ENCODE measurements around the gene FNIP1.
A peak's percentile ranks its signal among the peaks of the same experiment; 100 is the strongest.
"Not testable (repeated sequence)": the region's sequence is repeated elsewhere in the genome, so short reads cannot be mapped to it uniquely, and the experiment has no call there.

The FNIP1 gene

DNA sequence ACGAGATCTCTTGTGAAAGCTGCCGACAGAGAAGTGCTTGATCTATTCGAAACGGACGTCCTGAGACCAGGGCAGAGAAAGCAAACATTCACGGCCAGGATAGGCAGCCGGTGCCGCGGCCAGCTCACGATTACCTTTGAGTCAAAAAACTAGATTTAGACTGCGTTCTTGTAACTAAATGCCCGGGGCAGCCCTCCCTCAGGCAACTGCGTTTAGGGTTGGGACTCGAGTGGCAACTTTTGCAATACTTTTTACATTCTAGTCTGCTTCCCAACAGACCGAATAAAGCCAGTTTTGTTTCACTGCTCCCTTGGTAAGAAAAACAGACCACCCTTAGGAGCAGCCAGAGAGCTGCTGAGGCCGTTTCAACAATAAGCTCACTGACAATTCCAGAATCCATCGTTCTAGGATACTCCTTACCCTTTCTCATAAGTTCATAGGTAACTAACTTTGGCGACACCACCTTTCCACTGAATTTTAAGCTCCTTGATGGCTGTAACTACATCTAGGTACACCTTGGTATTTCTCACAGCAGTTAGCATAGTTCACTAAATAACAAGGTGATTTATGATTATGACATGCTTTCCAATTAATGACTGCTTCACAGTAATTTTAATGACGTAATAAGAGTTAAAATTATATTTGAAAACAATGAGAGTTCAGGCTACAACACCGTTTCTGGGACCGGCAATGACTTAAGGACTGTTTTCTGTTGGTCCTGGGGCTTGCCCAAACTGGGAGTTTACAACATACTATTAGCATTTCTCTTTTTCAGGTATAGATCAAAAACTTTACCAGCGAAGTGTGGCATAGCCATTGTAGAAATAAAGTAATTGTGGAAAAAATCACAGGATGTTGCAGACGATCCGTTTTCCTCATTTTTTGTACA lies 160.9 kb downstream of the FNIP1 start:
- peak in 1 of 5 donors; percentile 18 for DNase-seq

DNA sequence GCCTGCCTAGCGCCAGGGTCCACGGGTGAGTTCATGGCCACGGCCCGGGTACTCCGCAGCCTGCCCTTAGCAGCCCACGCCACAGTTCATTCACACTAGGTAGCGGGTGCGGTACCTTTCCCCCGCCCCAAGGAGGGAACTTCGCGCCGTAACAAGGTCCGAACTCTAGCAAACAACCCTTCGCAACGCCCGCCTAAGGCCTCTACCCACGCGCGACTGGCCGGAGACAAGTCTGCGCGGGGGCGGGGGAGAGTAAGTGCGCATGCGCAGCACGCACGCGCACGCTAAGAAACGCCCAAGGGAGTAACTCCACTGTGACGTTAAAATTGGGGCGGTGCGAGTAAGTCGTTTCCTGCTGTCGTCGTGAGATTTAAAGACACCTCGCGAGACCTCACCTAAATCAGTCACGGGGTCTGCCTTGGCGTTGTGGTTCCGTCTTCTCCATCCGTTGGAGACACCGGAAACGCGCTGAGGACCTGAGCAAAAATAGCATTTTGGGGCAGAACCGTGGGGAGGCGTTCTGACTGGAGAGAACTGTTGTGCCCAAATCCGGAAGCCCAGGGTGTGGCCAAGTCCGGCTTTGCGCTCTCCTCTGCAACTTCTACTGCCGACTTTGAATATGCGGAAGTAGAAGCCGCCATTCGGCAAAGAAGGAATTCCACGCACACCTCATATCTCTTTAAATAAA lies 161.7 kb downstream of the FNIP1 start, which contains the start of gene RAPGEF6:
Gene RAPGEF6, minus strand, starts transcription at position 234 of the 688 bp plus-strand sequence. Its CDS starts 199 bp downstream, at position 35.
- DNase-seq = peak; percentile 92 to 100 (median 97)

DNA sequence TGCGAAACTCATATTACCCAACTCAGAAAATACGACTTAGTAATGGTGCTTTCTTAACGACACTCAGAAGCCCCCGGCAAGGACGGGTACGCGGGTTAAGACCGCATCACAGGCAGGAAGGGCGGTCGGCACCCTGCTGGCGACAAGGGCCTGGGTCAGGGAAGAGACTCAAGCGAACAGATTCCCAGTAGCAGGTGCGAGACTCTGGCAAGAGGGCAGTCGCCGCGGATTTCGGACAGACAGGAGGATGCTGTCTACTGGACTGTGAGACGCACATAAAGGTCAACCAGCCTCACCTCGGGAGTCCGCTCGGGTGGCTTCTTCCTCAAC lies 162.2 kb downstream of the FNIP1 start:
- peak; percentile 38 to 78 (median 60) for DNase-seq

DNA sequence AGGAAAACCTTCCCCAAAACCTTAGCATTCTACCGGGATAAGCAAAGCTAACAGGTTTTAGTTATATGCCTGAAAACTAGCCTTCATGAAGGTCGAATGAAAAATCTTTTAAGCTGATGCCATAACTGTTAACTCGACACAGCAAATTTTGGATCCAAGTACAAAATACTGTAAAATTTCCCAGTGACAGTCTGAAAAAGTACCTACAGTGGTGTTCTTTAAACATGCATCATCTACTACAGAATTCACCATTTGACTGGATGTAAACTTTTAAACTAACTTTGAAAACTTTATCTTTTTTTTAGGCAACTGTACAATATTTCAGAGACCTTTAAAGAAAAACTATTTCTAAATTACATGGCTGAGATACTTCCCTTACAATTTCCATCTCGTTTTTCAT lies 162.6 kb downstream of the FNIP1 start:
- DNase-seq = no peak

DNA sequence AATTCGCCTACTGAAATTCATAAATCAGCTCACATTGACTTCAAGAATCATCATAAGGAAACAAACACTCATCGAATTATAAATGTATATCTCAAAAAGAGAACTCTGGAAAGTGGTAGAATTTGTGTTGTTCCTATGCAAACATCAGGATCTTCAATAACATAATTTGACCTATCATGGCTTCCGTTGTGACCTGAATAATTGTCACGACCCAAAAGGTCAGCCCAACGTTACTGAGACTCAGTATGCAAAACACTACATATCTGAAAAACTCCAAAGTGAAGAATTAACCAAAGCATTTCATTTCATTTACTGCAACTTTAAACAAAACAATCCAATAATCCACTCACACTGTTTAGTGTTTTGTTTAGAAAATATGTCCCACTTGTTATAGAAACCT lies 163.0 kb downstream of the FNIP1 start:
- peak in 1 of 5 donors; percentile 22 for DNase-seq

DNA sequence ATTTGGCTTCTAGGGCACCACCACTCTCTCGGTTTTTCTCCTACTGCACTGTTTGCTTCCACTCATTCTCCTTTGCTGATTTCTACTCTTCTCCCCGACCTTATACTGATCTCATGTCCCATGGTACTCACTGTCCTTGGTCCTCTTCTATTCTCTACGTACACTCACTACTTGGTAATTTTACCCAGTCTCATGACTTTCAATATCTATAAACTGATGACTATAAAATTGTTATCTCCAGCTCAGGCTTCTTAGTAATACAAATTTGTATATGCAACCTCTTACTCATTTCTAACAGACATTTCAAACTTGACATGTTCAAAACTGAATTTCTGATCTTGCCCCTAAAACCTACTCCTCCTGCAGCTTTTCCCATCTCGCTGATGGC lies 165.9 kb downstream of the FNIP1 start:
- no peak for DNase-seq

DNA sequence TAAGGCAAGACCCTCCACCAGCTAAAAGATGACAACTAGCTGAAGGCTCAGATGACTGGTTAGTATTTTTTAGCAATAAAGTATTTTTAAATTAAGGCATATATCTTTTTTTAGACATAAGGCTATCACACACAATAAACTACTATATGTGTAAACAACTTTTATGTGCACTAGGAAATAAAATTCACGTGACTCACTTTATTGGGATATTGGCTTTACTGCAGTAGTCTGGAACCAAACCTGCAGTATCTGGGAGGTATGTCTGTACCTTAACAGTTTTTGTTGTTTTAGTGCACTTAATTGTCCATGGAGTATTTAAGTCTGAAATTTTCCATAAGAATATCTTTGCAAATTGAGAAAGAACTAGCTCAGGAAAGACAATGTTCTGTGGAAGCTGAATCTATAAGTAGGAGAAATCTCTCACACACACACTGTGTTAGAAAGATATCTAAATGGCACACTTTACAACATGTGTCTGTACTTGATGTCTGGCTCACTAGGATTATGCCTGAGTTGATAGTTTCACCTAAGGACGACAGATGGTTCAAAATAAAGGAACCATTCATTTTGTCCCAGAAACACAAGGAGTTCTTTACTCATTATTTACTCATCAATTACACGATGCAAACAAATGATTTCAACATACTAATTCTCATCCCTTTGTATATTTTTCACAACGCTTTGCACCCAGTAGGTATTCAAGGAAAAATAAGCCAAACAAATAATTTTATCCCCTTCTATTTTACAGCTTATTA lies 166.4 kb downstream of the FNIP1 start:
- no peak for DNase-seq

DNA sequence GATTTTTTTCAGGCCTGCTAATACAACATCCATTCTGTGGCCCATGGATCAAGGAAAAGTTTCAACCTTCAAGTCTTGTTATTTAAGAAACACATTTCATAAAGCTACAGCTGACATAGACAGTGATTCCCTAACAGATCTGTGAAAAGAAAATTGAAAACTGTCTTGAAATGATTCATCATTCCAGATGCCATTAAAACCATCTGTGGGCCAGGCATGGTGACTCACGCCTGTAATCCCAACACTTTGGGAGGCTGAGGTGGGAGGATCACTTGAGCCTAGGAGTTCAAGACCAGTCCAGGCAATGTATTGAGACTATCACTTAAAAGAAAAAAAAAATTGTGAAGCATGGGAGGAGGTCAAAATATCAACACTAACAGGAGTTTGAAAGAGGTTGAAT lies 167.8 kb downstream of the FNIP1 start:
- no peak for DNase-seq

DNA sequence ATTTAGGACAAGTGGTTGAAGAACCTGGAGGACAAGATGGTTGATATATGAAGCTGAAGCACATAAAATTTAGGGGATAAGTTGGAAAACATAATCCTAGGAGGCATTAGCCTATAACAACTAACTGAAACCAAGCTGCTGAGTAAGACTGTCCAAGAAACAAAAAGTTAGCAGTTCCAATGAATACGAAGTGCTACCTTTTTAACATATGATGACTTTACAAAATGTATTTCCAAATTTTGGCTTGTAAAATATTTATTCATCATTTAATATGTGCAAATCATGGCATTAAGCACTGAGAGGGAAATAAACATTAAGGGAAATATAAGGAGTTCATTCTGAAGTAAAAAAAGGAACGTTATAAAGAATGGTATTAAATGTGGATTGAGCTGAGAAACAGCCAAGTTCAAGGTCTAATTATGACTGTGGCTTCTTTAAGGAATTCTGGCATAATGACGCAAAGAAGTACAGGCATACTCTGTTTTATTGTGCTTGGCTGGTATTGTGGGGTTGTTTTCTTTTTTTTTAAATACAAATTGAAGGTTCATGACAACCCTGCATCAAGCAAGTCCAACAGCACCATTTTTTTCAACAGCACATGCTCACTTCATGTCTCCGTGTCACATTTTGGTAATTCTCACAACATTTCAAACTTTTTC lies 169.5 kb downstream of the FNIP1 start:
- no peak for DNase-seq

DNA sequence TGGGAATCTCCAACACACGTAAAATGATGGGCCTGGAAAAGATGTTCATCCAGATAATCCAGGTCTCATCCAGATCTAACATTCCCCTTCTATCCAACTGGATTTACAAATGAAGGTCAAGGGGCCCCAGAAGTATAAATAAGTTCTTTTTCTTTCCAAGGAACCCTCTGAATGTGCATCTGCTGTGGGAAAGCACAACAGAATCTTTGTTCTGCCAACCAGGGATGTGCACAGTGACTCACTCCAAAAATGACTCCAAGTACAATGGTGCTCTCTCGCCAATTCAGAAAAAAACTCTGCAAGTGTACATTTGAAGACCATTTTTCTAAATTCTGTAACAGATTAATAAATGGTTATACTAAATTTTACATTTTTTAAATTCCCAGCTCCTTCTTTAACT lies 174.2 kb downstream of the FNIP1 start:
- no peak for DNase-seq

DNA sequence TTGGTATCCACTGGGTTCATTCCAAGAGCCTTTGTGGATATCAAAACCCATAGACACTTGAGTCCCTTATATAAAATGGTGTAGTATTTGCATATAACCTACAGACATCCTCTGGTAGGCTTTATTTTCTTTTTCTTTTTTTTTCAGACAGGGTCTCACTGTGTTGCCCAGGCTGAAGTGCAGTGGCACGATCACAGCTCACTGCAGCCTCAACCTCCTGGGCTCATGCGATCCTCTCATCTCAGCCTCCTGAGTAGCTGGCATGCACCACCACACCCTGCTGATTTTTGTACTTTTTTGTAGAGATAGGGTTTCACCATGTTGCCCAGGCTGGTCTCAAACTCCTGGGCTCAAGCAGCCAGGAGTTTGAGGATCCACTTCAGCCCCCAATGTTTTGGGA lies 175.7 kb downstream of the FNIP1 start:
- not testable (repeated sequence) for DNase-seq

DNA sequence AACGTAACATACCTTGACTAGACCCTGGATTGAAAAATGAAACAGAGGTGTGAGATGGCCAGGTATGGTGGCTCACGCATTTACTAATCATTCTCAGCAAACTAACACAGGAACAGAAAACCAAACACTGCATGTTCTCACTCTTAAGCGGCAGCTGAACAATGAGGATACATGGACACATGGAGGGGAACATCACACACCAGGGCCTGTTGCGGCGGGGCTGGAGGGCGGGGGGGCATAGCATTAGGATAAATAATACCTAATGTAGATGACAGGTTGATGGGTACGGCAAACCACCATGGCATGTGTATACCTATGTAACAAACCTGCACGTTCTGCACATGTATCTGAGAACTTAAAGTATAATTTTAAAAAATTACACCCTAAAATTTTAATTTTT lies 177.7 kb downstream of the FNIP1 start:
- no peak for DNase-seq

DNA sequence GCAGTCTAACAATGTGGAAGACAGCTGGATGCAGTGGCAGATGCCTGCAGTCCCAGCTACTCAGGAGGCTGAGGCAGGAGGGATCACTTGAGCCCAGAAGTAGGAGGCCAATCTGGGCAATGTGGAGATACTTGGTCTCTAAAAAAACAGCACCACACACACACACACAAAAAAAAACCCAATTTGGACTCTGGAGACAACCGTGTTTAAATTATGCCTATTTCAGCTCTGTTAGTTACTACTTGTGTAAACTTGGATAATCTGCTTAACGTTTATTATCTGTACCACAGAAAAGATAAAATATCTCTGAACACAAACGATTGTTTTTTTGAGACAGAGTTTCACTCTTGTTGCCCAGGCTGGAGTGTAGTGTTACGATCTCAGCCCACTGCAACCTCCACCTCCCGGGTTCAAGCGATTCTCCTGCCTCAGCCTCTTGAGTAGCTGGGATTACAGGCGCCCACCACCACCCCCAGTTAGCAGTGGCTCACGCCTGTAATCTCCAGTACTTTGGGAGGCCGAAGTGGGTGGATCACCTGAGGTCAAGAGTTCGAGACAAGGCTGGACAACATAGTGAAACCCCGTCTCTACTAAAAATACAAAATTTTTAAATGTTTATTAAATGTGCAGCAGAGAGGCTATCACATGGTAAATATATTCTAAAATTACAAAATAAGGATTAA lies 179.5 kb downstream of the FNIP1 start:
- no peak for DNase-seq

DNA sequence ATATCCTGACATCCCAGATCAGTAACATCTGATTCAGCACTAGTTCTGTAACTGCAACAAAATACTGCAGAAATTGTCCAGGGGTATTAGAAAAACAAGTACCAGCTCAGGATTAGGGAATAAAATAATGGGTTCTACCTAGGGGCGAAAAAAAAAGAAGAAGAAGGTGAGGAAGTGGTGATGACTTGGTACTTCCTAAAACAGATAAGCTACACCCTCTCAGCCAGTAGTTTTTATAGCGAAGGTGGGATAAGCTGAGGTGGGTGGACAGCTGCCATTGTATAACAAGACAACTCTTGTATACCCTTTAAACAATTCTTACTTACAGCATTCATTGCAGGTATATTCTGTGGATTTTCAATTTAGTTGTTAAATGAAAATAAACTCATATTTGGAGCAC lies 180.9 kb downstream of the FNIP1 start:
- DNase-seq = no peak

DNA sequence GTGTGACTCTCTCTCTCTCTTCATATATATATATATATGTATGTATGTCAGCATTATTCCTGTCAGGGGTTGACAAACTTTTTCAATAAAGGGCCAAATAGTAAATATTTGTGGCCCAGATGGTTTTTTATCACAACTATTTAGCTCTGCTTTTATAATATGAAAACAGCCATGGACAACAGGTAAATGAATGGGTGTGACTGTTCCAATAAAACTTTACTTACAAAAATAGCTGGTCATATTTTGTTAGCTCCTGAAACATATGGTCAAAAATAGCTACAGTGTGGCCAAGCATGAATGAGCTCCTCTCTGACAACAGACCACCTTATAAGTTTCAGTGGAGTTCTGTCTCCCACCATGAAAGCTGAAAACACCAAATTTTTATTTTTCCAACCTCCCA lies 183.4 kb downstream of the FNIP1 start:
- DNase-seq = no peak

DNA sequence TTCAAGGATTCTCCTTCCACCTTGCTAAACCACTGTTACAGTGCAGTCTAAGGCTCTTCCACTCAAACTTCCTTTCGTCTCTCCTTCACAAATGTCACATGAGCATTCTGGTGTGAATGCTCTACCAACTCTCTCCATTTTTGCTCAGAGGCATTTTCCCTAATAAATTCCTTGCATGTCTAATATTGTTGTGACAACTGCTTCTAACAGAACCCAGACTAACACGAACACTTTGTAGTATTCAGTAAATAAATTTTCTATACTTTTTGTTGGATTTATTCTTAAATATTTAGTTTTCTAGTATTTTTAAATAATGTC lies 185.8 kb downstream of the FNIP1 start:
- no peak for DNase-seq

DNA sequence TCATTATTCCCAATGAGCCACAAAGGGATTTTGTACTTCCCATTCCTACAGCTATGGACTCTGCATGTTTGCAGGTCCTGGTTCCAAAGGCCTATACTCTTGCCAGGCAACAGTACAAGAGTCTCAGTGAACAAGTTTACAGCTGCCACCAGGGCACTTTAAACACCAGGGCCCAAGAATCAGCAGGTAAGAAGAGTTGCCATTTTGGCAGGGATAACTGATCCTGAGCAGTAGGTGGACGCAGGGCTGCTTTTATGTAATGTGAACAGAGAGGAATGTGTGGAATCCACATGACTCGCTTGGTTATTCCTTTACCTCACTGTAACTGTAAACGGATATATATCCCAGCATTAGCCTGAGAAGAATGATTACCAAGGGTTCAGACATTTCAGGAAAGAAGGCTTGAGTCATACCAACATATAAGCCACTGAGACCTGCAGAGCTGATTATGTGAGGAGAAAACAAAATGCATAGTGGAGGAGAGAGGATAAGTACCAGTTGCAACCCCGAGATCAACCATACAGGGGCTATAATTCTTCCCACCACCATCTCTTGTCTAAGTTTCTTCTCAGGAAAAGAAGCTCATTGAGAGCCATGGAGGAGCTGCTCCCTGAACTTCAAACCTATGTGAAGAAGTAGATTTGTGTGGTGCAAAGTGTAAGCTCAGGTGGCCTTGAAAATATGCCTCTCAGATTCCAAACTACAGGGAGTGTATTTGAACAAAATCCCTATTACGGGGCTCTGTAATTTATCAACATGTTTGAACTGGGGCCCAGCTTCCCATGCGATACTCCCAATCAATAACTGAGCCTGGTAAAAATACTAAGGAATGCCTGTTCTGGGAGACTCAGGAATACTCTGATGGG lies 186.4 kb downstream of the FNIP1 start:
- no peak for DNase-seq

DNA sequence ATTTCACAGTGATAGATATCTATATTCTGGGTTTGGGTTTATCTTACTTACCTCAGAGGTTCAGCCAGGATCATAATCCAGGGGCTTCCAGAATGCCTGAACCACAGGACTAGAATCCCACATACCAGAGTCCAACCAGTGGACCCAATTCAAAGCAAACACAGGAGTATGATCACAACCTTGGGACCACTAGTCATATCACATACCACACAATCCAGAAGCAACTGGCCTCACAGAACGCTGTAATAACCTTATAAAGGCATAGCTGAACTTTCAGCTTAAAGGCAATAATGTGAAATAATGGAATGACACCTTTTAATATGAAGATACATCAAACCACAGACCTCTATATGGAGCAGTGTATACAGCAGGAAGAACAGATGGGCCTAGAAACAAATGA lies 187.0 kb downstream of the FNIP1 start:
- no peak for DNase-seq

DNA sequence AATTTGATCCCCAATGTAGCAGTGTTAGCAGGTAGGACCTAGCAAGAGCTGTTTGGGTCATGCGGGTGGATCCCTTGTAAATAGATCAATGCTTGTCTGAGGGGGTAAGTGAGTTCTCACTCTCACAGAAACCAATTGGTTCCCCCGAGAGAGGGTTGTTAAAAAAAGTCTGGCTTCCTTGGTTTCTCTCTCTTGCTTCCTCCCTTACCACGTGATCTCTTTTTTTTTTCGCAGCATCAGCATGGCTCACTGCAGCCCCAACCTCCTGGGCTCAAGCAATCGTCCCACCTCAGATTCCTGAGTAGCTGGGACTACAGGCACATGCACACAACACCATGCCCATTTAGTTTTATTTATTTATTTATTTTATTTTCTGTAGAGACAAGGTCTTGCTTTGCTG lies 188.2 kb downstream of the FNIP1 start:
- no peak for DNase-seq

DNA sequence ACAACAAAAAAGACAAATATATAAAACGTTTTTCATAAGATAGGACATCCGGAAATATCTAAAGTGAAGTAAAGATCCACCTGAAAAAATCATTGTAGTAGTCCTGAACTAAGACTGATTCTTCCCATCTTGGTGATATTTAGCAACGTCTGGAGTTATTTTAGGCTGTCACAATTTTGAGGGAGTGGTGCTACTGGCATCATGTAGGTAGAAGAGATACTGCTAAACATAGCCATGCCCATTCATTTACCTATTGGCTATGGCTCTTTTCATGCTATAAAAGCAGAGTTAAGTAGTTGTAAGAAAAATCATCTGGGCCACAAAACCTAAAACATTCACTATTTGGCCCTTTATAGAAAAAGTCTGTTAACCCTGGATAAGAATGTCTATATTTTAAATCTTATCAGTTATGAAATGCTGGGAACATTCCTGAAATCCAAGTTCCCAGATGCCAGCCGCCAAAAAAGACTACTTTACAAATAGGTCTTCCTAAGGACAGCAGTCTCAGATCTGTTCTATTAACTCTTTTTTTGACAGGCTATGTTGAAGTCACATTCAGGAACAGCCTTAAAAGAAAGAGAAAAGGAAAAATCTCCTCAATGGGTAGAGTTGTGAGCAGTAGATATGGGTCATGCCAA lies 188.8 kb downstream of the FNIP1 start:
- no peak for DNase-seq

DNA sequence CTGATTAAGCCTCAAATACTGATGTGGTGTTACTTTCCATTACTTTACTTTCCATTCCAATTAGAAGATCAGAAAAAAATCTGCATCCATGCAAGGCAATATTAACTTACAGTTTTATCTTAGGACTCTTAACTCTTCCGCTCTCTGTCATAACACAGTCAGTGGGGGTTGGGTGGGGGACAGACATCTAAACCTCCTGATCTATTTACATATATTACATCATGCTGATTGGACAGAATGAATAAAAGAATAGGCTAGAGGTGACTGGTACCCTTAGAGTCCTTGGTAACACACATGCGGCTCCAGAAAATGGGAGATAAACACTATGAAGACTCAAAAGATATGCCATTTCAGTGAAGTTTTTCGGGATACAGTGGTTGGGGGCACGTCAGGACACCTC lies 189.4 kb downstream of the FNIP1 start:
- DNase-seq = no peak
